ENCODE measurements around the gene VEGFB.

Gene VEGFB
- 20.5 reads per million, percentile 47 among the genes with 10 or more reads in this experiment for total RNA-seq

GRCh38 chr11:64233913-64234586, at the start of gene VEGFB:
Gene VEGFB, plus strand, starts transcription at chr11:64234584. Its CDS starts 250 bp downstream, at chr11:64234834.
- peak; percentile 65 for DNase-seq

- no peak for DNase-seq
Observed at GRCh38 chr11:64185175-64185692, 49.1 kb upstream of the VEGFB start.

DNA sequence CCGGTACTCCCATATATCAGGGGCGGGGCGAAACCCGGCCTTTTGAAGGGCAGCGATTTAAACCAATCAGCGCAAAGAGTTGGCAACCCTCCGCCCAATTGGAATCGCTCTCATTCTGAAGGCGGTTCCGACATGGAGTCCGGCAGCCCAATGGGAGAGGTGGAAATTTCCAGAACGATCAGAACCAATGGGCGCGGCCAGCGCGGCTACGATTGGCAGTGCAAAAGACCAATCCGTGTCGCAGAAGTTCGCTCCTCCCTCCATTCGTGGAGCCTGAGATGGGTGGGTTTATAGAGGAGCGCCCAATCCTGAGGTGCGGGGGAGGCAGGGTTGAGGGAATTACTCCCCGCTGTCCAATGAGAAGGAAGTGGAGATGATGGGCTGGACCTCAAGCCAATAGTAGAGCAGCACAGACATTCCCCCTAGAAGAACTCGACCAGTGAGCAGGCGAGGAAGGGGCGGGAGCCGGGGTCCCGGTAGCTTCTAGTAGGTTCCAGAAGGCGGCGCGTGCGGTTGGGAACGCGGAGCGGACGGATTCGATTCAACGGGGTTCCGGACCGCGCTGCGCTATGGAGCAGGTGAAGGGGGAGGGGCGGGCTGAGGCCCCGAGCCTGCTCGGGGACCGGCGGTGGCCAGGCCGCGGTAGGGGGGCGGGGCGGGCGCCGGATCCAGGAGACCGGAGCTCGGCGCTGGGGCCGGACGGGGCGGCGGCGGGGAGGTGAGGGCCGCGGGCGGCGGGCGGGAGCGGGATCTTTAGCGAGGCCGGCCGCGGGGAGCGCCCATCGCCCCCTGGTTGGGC, 48.5 kb upstream of the VEGFB start, which contains the start of gene STIP1:
Gene STIP1 (plus strand): TSS at position 479 of the 799 bp plus-strand sequence. CDS start 91 bp downstream, at position 570.
- peak; percentile 97 for DNase-seq

DNA sequence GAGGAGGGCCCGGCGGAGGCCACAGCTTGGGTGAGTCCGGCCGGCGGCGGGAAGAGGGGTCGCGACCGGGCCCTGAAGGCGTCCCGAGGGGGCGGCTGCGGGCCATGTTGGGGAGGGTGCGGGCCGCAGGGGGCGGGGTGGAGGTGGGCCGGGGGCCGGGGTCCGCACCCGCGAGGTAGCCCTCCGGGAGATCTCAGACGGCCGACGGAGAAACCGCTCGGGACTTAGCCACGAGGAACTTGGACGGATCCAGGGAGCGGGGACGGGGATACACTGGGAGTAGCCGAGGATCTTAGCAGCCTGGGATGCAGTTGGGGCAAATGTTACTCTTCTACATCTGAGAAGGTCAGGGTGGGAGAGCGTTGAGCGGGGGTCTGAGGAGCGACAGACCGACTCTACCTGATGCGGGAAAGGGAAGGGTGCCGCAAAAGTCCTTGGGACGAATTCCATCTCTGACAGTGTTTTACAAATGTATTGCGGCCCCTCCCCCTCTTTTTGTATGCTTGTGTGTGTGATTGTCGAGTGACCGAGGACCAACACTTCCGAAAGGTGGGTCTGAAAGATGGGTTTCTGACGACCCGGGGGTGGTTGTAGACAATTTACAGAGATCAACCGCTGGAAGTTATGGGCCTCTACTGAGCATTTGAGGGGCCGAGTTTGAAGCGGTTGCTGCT, 47.8 kb upstream of the VEGFB start:
- peak; percentile 27 for DNase-seq

DNA sequence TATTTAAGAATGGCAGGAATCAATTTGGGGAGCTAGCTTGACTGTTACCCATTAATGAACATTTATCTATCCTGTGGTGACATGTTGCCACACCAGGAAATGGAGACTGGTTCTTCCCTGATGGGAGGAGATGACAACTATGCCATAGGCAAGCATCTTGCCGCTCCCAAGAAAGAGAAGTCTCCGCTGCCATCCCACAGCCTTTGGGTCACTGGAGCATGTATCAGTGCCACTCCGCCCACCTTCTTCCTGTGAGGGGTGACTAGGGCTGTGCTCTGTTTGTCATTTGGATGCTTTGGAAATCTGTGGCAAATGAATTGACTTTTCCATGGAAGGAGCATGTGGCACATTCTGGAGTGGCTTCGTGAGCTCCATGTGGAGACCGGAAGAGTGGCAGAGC, 42.0 kb upstream of the VEGFB start:
- no peak for DNase-seq

GRCh38 chr11:64196626-64197025, 37.8 kb upstream of the VEGFB start:
- no peak for DNase-seq

DNA sequence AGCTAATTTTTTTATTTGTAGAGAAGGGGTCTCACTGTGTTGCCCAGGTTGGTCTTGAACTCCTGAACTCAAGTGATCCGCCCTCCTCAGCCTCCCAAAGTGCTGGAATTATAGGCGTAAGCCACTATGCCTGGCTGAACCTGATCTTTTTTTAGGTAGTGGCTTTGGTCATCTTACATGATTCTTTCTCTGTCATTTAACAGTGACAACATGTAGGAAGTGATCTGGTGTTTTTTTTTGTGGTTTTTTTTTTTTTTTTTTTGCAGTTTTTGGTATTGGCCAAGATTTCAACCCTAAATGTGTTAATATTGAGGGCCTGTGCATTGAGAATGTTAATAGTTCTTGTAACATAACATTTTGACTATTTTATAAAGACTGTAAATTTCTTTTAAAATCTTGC, 35.9 kb upstream of the VEGFB start:
- no peak for DNase-seq

DNA sequence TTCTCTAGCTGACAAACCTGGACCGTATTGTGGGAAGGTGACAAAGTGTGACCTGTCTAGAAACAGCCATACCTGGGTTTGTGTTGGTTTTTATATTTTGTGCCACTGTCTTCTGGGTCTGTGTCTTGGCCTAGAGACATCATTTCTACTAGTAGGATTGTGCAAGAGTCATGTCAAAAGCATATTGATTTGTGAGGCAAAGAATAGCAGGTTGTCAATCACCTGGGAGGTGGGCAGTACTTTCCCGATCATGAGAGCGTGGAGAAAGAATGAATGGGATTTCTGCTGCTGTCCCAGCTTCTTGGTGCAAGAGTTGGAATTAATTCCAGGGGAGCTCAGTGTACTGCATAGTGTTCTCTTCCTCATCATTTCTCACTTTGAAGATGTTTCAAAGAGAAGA, 32.8 kb upstream of the VEGFB start:
- no peak for DNase-seq

- DNase-seq: no peak
Observed at GRCh38 chr11:64202992-64203391, 31.4 kb upstream of the VEGFB start.

- no peak for DNase-seq
Observed at GRCh38 chr11:64203421-64204079, 30.8 kb upstream of the VEGFB start.

GRCh38 chr11:64204080-64204440, 30.3 kb upstream of the VEGFB start:
- no peak for DNase-seq

DNA sequence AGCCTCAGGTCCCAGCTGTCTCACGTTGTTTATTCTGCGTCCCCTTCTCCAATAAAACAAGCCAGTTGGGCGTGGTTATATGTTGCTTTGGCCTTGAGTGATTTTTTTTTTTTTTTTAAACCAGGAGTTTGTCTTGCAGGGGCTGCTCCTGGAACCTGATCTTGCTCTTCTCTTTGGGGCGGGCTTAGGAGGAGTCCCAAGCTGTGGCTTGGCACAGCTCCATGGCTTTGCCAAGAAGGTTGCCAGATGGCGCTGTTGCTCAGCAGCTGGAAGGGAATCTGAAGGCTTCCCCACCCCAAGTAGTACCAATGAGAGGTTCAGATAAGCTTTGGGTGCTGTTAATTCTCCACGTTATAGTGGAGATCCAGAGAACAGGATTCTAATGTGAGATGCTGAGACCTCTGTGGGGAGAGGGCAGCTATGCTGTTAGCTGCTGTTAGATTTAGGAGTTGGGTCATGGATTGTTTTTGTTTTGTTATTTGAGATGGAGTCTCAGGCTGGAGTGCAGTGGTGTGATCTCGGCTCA, 29.9 kb upstream of the VEGFB start:
- peak; percentile 82 for DNase-seq

DNA sequence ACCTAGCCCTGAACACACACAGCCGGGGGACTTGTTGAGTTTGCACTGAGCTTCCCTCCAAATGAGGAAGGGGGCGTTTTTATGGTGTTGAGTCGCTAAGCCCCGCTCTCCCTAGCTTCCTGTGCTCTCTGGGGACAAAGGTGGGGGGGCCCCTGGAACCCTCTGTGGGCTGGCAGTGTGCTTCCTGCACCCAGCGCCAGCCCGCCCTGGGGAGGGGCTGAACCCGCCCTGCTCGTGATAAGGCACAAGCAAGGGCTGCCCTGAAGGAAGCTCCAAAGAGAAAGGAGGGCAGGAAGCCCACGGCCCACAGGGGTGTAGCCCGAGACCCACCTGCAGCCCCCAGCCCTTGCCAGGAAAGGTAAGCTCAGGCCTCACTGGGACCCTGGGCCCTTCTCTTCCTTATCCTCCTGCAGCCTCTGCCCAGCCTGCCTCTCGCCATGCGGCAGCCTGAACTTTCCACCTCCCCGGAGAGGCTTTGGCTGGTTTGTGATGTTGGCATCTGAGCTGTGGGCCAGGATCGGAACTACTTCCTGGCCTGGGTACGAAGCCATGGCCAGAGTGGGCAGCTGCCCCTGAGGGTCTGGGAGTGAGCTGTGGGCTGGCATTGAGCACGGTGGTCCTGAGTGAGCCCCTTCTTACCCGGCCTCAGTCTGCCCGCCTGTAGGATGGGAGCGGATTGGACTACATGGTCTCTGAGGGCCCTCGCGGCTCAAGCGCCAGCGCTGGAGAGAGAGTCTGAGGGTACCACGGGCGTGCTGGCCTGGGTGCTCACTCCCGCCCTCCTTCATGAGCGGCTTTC, 27.7 kb upstream of the VEGFB start, which contains the start of gene FERMT3:
Gene FERMT3 (plus strand): TSS at position 265 of the 799 bp plus-strand sequence. CDS start 644 bp downstream, outside the sequence.
- peak; percentile 53 for DNase-seq

GRCh38 chr11:64207256-64208085, 26.9 kb upstream of the VEGFB start:
- peak; percentile 64 for DNase-seq

- no peak for DNase-seq
Observed at GRCh38 chr11:64208086-64208795, 26.1 kb upstream of the VEGFB start.

GRCh38 chr11:64208796-64209562, 25.4 kb upstream of the VEGFB start:
- no peak for DNase-seq

GRCh38 chr11:64209563-64209843, 24.9 kb upstream of the VEGFB start:
- DNase-seq: no peak

GRCh38 chr11:64210301-64211020, 23.9 kb upstream of the VEGFB start:
- DNase-seq: no peak
